Thyroid gland (tissue), 4 donors: ENCODE results near the gene FAM180A.

ENCODE experiments used
- CTCF ChIP-seq, 6 experiments: fragments of 200-600 bp in 3 of 6; fragments of 450-650 bp in 3 of 6; sonication (generic) in 3 of 6; IDR thresholded peaks; one replicate each; pipeline ENCODE4 v1.5.1; 2016 to 2019; ENCODE audit warnings: antibody characterized with exemption in 6 of 6, mild to moderate bottlenecking in 2 of 6, inconsistent platforms in 1 of 6, moderate library complexity in 1 of 6
- POLR2A ChIP-seq, 2 donors: fragments of 450-650 bp; IDR thresholded peaks; one replicate each; pipeline ENCODE4 v1.6.1; 2017; ENCODE audit warnings: antibody characterized with exemption in 2 of 2, mild to moderate bottlenecking in 2 of 2, moderate library complexity in 1 of 2

GRCh38 chr7:135775230-135775629 lies 26.6 kb upstream of the FAM180A start:
- TF ChIP-seq CTCF (IDR thresholded peaks at IDR 0.05) = no peak
- no peak for TF ChIP-seq POLR2A (IDR thresholded peaks at IDR 0.05)
